Uterus (tissue), 4 donors: Measurements from ENCODE around the gene IL4R. TPM values are rescaled to one million over a fixed set of nuclear protein-coding genes. Genes with fewer than 3 reads are reported as not detected.

Source experiments
- DNase-seq, 2 donors: peaks; one replicate each; pipeline ENCODE4 v3.0.0-alpha.2; 2019 to 2020
- H3K27ac ChIP-seq, 2 donors: fragments of 200-600 bp; sonication (generic); 1 replicate in 1 of 2; 2 replicates in 1 of 2; pipeline ENCODE4 v1.5.1; 2016 to 2018
- H3K27me3 ChIP-seq, 2 donors: fragments of 200-600 bp; sonication (generic); one replicate each; pipeline ENCODE4 v1.5.1; 2018 to 2019; ENCODE audit warnings: control low read depth in 1 of 2
- H3K36me3 ChIP-seq, 2 donors: fragments of 200-600 bp; sonication (generic); one replicate each; pipeline ENCODE4 v1.5.1; 2019; ENCODE audit warnings: control low read depth in 1 of 2
- H3K4me1 ChIP-seq, 2 donors: fragments of 200-600 bp; sonication (generic); one replicate each; pipeline ENCODE4 v1.5.1; 2018 to 2019; ENCODE audit warnings: control low read depth in 1 of 2
- H3K4me3 ChIP-seq, 2 donors: fragments of 200-600 bp; sonication (generic); 1 replicate in 1 of 2; 2 replicates in 1 of 2; pipeline ENCODE4 v1.5.1; 2018 to 2019; ENCODE audit warnings: mild to moderate bottlenecking in 1 of 2
- H3K9me3 ChIP-seq, 2 donors: fragments of 200-600 bp; sonication (generic); one replicate each; pipeline ENCODE4 v1.5.1; 2019; ENCODE audit warnings: control low read depth in 1 of 2
- POLR2A ChIP-seq, 2 donors: fragments of 450-650 bp; IDR thresholded peaks; one replicate each; pipeline ENCODE4 v1.6.1; 2016; ENCODE audit warnings: antibody characterized with exemption in 2 of 2, mild to moderate bottlenecking in 1 of 2, moderate library complexity in 1 of 2
- intact Hi-C: fragments of 100-400 bp; cut with DNase I; formaldehyde crosslinking; loops from one replicate; pipeline ENCODE4 v1.15.1; 2023; ENCODE audit warnings: low total_unique reads
- total RNA-seq, 4 donors: library from RNA; depleted of rRNA in 3 of 4; stranded (reverse); fragments of >200 nt in 3 of 4; gene quantifications; one replicate each; pipeline versions ENCODE4 v1.1.0 to v1.2.4, GENCODE V29; 2014 to 2023
- TF ChIP-seq, protein P1 (sequence below), 4 experiments: fragments of 200-600 bp in 2 of 4; fragments of 450-650 bp in 2 of 4; sonication (generic) in 2 of 4; IDR thresholded peaks; one replicate each; pipeline ENCODE4 v1.5.1; 2016 to 2019; ENCODE audit warnings: antibody characterized with exemption in 4 of 4, mild to moderate bottlenecking in 2 of 4, moderate library complexity in 1 of 4
- donor health status: DM: yes; HTN: yes; CAD: no.

Gene IL4R
- total RNA-seq, 4 donors from 2014 or later = 9.4 to 137 (median 45.4) TPM

GRCh38 chr16:27362570-27363245 lies 48.9 kb downstream of the IL4R start:
- DNase-seq = no peak
- TF ChIP-seq, protein P1, sequence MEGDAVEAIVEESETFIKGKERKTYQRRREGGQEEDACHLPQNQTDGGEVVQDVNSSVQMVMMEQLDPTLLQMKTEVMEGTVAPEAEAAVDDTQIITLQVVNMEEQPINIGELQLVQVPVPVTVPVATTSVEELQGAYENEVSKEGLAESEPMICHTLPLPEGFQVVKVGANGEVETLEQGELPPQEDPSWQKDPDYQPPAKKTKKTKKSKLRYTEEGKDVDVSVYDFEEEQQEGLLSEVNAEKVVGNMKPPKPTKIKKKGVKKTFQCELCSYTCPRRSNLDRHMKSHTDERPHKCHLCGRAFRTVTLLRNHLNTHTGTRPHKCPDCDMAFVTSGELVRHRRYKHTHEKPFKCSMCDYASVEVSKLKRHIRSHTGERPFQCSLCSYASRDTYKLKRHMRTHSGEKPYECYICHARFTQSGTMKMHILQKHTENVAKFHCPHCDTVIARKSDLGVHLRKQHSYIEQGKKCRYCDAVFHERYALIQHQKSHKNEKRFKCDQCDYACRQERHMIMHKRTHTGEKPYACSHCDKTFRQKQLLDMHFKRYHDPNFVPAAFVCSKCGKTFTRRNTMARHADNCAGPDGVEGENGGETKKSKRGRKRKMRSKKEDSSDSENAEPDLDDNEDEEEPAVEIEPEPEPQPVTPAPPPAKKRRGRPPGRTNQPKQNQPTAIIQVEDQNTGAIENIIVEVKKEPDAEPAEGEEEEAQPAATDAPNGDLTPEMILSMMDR (IDR thresholded peaks at IDR 0.05) = no peak
- TF ChIP-seq POLR2A (IDR thresholded peaks at IDR 0.05) = no peak
- H3K36me3 ChIP-seq = no peaks in the 10 kb centered on the region
- no peak overlapping the region for H3K4me3 ChIP-seq
- no peak overlapping the region for H3K27ac ChIP-seq
- intact Hi-C loops = loop anchor here (10.0 kb wide), 1 partner anchor 128 kb away; no protein-coding TSS in a partner anchor
- H3K4me1 ChIP-seq = no peaks in the 10 kb centered on the region
- no peaks in the 10 kb centered on the region for H3K27me3 ChIP-seq
- no peaks in the 10 kb centered on the region for H3K9me3 ChIP-seq

- no peak for TF ChIP-seq POLR2A (IDR thresholded peaks at IDR 0.05)
- TF ChIP-seq, protein P1 (IDR thresholded peaks at IDR 0.05) = no peak
- Histone ChIP-seq H3K27ac (no peak overlapping the region), H3K9me3 (no peaks in the 10 kb centered on the region), H3K4me3 (no peak overlapping the region), H3K36me3 (no peaks in the 10 kb centered on the region), H3K27me3 (no peaks in the 10 kb centered on the region), H3K4me1 (no peaks in the 10 kb centered on the region)
- DNase-seq = no peak
- intact Hi-C loops = loop anchor here (10.0 kb wide), 1 partner anchor 128 kb away; no protein-coding TSS in a partner anchor
Measured at GRCh38 chr16:27363246-27363632, 49.5 kb downstream of the IL4R start.

- Histone ChIP-seq H3K9me3 (no peaks in the 10 kb centered on the region), H3K36me3 (no peaks in the 10 kb centered on the region), H3K4me3 (no peak overlapping the region), H3K27me3 (no peaks in the 10 kb centered on the region), H3K27ac (no peak overlapping the region), H3K4me1 (no peaks in the 10 kb centered on the region)
- TF ChIP-seq POLR2A (IDR thresholded peaks at IDR 0.05) = no peak
- TF ChIP-seq, protein P1 (IDR thresholded peaks at IDR 0.05) = no peak
- DNase-seq = peak; percentile 39 to 52
- intact Hi-C loops = loop anchor here (10.0 kb wide), 1 partner anchor 129 kb away; no protein-coding TSS in a partner anchor
Measured at GRCh38 chr16:27363797-27364196, 50.0 kb downstream of the IL4R start.

GRCh38 chr16:27364493-27365141 lies 50.8 kb downstream of the IL4R start:
- no peak for TF ChIP-seq POLR2A (IDR thresholded peaks at IDR 0.05)
- TF ChIP-seq, protein P1 (IDR thresholded peaks at IDR 0.05) = no peak
- Histone ChIP-seq H3K4me3 (no peak overlapping the region), H3K27ac (no peak overlapping the region), H3K4me1 (no peaks in the 10 kb centered on the region), H3K9me3 (no peaks in the 10 kb centered on the region), H3K27me3 (no peaks in the 10 kb centered on the region), H3K36me3 (no peaks in the 10 kb centered on the region)
- intact Hi-C loops = loop anchor here (10.0 kb wide), 1 partner anchor 130 kb away; no protein-coding TSS in a partner anchor
- no peak for DNase-seq
